ENCODE data around the gene BAX.

DNA sequence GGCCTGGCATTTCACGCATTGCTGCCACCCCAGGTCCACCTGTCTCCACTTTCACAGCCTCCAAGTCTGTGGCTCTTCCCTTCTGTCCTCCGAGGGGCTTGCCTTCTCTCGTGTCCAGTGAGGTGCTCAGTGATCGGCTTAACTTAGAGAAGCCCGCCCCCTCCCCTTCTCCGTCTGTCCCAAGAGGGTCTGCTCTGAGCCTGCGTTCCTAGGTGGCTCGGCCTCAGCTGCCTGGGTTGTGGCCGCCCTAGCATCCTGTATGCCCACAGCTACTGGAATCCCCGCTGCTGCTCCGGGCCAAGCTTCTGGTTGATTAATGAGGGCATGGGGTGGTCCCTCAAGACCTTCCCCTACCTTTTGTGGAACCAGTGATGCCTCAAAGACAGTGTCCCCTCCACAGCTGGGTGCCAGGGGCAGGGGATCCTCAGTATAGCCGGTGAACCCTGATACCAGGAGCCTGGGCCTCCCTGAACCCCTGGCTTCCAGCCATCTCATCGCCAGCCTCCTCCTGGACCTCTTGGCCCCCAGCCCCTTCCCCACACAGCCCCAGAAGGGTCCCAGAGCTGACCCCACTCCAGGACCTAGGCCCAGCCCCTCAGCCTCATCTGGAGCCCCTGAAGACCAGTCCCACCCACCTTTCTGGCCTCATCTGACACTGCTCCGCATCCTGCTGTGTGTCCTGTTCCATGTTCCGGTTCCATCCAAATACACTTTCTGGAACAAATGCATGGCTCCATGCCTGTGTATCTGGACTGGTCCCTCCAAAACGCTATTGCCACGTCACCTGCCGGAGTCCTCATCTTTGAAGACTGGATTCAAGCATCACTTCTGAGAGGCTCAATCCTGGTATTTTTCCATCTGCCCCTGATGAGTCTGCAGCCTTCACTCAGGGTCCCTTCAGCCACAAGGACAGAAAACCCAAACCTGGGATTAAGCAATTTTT, 31.9 kb upstream of the BAX start:
- TF ChIP-seq, protein P1, sequence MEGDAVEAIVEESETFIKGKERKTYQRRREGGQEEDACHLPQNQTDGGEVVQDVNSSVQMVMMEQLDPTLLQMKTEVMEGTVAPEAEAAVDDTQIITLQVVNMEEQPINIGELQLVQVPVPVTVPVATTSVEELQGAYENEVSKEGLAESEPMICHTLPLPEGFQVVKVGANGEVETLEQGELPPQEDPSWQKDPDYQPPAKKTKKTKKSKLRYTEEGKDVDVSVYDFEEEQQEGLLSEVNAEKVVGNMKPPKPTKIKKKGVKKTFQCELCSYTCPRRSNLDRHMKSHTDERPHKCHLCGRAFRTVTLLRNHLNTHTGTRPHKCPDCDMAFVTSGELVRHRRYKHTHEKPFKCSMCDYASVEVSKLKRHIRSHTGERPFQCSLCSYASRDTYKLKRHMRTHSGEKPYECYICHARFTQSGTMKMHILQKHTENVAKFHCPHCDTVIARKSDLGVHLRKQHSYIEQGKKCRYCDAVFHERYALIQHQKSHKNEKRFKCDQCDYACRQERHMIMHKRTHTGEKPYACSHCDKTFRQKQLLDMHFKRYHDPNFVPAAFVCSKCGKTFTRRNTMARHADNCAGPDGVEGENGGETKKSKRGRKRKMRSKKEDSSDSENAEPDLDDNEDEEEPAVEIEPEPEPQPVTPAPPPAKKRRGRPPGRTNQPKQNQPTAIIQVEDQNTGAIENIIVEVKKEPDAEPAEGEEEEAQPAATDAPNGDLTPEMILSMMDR (IDR thresholded peaks at IDR 0.05) = no peak
- TF ChIP-seq POLR2A (IDR thresholded peaks at IDR 0.05) = no peak
- no peak for TF ChIP-seq EP300 (IDR thresholded peaks at IDR 0.05)

Data from tibial nerve (tissue), 4 donors.